Stimulated activated CD8-positive, alpha-beta memory T cell treated with anti-CD3 and anti-CD28 coated beads, Interleukin-12 subunit alpha, Interleukin-12 subunit beta, amount 100 ng/mL, for 4 hours (primary cell): Measurements from ENCODE around the gene MEGF11.

ENCODE experiments used
- DNase-seq: peaks from one replicate; pipeline ENCODE4 v3.0.0-alpha.2; 2020; ENCODE audit warnings: low read depth

Gene MEGF11

DNA sequence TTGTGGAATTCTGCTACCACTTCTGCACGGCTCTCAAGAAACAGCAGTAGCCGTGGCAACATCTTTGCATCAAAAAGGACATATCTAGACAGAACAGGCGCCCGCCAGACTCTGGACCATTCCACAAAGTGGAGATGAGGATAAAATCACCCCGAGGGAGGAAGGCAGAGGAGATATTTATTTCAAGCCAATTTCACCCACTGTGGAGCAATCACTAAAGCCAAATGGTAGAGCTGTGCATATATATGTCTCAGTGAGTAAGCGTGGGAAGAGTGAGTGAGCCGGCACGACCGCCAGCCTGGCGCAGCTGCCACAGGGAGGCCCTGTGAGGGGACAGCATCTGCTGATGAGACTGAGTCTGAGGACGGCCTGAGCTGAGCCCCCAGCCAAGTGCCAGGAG, 111.3 kb downstream of the MEGF11 start:
- no peak for DNase-seq

DNA sequence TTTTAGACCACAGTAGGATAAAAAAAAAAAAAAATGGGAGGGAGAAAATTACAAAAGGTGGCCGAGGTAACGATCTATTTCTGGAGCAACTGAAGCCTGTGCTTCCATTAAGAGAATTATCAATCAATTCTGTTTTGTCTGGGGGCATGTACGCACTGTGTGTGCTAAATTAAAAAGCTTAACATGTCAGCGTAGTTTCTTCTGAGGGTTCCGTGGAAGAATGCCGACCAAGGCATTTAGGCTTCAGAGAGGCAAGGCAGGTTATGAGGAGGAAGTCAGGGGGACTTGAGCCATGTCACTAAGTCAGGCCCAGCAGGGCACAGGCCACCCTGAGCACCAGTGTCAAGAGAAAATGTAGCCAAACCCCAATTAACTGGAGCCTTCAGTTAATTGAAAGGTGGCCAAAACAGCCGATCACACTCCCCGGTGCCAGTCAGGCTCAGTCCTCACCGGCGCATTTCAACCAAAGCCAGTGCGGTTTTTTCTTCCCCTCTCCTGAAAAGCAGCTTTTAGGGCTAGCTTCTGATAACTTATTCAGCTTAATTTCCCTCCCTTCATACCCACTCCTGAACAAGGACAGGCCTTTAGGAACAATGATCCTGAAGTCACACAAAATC, 113.9 kb downstream of the MEGF11 start:
- no peak for DNase-seq

DNA sequence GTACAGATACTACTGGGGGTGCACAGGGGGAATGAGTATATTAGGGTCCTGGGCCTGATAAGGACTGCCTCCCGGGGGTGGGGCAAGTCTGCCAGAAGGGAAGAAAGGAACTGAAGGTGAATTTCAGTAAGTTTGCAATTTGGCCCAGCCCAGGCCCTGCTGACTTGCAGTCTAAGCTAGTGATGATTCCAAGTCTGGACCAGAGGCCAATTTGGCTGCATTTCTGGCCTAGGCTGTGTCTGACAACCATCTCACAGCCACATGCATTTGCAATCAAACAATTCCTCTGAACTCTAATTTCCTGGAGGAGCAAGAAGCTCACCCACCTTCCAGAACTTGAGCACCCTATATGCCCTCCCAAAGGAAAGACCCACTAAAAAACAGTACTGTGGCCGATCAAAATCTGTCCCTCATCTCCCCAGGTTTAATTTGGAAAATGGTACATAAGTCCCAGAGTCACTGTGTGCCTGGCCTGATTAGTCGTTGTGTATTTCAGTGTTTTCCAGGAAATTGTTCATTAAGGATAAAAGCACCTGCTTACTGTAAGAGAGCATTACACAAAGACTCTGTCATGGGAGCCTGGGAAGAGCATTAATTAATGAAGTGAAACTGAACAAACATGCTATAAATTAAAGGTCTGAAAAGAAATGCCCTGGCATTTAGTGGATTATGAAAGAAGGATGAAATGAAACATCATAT, 114.5 kb downstream of the MEGF11 start:
- DNase-seq, result no peak

DNA sequence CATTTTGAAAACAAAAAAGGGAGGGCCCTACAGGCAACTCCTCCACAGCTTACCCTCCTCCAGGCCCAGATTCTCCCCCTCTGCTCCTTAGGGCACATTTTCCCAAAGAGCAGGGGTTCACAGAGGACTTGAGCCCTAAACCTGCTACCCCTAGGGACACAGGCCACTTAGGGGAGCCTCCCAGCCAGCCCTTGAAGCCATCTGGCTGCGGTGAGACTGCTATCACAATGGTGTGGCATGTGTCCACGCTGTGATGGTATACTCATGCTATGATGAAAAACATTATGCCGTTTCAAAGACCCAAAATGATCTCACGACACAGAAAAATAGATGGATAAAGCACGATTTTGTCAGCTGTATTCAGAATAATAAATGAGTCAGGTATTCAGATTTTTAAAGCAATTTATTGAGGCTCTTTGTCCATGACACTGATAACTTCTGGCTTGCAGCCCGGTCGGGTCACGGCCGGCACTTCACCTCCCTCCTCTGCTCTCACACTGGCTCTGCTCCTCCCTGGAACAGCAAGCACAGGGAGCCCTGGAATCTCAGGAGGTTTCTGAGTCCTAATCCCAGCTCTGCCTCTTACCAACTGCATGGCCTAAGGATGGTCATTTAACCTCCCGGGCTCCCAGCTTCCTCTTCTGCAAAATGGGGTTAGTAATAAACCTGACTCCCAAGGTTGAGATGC, 115.3 kb downstream of the MEGF11 start:
- DNase-seq, result no peak

DNA sequence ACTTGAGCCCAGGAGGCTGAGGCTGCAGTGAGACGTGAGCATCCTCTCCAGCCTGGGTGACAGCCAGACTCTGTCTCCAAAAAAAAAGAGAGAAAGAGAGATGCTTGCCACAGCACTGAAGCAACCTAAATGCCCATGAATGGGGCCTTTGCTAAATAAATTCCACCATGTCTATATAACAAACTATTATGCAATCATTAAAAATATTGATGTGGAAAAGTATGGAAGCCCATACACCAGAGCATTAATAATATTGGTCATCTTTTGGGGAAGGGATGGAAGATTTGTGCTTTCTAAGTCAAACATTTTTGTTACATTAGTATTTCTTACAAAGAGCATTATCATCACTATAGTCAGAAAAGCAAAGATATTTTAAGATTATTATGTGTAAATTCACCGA, 116.6 kb downstream of the MEGF11 start:
- DNase-seq, result no peak

DNA sequence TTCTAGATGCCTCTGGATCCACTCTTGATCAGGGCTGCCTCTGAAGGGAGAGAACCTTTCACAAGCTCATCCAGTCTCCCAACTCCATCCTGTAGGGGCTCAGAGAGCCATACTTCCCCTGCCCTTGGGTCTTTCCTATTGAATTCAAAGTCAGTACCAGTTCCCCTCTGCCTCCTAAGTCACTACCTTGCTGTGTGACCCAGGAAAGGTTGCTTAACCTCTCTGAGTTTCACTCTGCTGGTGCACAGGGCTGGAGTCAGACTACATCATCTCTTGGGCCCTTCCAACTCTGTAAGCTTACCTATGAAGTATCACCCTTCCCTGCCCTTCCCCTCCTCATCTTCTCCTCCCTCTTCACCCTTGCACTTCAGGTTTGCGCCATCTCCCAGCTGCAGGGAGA, 117.9 kb downstream of the MEGF11 start:
- DNase-seq, result no peak

DNA sequence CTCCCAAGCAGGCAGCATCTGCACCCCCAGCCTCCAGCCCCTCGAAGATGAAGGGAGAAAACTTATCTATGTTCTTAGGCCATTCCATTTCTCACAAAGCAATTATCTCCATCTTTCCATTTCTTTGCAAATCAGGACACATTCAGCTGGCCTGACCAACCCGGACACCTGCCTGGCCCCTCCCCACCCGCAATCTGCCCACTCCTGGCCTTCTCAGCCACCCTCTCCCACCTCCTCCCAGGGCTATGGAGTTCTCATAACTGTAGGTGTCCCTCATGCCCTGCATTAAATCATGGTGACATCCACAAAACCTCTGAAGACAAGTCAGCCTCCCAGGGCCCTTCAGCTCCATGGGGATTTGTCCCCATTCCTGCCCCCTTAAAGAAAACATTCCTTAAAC, 119.3 kb downstream of the MEGF11 start:
- DNase-seq, result no peak

DNA sequence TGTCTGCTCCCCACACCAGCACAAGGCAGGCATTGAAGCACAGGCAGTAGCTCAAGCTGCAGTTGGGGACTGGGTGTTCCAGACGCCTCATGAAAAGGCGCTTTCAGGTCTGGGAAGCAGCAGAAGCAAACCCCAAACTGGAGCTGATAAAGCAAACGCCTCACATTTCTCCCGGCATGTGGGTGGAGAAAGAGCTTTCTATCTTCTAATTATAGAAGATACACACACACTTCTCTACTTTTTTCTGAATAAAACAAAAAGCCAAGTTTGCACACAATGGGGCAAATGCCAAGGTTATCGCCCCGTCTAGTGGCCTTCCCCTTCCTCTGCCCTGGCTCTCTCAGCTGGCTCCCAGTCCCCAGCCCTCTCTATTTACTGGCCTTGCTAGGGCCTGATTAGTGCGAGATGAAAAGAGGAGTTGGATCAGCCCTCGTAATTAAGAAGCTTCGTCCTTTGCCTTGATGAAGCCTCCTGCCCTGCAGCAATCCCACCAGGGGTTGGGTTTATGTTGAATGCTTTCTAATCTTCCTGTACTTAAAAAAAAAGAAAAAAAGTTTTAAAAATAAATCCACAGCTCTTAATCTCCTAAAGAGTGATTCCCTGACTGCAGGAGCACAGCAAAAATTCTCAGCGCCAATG, 120.2 kb downstream of the MEGF11 start:
- DNase-seq, result no peak

DNA sequence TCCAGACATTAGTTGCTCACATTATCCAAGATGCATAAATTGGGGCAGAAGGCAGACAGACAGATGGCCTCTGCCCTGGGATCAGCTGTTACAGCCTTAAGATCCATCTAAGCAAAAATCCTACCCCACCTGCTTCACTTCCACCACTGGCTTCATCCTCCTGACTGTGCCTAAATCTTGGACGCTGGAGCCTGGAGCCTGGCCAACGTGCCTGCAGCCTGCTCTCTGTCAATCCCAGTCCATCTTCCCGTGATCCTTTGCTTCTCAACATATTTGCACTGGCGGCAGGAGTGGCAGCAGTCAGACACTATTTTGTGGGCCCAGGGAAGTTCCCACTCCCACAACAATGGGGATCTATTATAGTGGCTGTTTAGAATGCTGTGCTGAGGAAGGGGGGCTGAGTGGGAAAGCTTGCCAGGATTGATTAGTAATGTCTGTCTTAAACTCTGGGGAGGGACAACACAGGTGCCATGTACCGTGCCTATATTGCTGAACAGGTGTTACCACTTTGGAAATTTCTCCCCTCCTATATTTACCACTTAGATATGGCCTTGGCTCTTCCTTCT, 121.2 kb downstream of the MEGF11 start:
- DNase-seq, result no peak

DNA sequence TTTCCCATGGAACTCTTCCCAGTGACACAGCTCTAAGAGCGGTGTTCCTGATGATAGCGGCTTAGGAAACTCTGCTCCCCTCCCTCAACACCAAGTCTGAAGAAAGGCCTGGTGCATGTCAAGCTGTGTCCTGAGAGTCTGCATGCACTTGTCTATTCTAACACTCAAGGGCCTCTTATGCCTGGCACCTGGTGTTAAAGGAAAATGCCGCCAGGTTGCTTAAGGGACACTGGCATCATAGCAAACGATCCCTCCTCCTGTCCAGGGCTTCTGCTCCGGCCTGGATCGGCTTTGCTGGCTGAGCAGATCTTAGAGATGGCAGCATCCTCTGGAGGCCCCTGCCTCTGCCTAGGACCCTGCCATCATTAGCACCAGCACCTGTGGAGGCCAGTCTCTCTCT, 121.7 kb downstream of the MEGF11 start:
- no peak for DNase-seq

DNA sequence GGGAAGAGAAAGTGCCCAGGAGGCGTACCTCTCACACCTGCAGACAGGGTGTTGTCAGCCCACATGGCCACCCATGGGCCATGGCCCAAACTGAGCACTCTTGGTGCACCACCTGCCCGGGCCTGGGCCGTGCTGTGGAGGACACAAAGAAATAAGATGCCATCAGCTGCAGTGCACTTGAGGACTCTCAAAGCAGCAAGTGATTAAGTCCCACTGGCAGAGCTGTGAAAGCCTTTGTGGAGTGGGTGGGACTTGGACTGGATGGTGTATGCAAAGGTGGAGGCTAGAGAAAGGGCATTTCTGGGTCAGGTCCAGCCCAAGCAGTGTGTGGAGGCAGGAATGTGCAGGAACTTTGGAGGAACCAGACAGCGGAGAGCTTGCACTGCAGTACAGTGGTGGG, 122.3 kb downstream of the MEGF11 start:
- DNase-seq, result no peak

DNA sequence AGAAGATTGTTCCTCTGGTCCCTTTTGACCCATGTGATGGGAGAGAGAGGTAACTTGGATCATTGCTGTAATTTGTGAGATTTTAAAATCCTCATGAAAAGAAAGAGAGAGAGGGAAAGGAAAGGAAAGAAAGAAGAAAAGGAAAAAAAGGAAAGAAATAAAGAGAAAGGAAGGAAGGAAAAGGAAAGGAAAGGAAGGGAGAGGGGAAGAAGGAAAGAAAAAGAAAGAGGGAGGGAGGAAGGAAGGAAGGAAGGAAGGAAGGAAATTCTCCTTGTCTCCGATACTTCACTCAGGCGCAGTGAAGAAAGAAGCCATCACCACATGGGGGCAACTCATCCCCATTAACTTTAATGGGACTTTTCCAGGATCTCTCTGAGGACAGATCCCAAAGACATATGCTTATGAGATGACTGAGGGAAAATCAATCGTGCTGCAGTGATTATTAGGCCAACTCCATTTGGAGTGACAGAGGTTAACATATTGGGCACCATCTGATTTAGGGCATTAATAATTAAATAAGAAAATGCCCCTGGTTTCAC, 123.0 kb downstream of the MEGF11 start:
- DNase-seq, result no peak

DNA sequence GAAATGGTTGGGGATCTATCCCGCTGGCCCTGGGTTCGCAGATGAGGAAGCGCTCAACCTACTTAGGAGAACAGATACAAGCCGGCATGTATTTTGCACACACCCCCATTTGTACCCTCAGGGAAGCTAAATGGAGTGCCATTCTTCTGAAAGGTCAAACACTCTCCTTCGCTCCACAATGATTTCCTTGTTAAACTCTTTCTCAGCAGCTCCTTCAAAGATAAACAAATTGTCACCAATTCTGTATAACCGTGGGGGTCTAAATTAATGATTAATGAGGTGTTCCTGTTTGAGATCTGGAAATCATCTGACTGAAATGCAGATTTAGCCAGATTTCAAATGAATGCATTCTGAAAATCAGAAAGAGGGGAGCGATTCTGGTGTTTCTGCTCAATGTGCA, 124.0 kb downstream of the MEGF11 start:
- no peak for DNase-seq

DNA sequence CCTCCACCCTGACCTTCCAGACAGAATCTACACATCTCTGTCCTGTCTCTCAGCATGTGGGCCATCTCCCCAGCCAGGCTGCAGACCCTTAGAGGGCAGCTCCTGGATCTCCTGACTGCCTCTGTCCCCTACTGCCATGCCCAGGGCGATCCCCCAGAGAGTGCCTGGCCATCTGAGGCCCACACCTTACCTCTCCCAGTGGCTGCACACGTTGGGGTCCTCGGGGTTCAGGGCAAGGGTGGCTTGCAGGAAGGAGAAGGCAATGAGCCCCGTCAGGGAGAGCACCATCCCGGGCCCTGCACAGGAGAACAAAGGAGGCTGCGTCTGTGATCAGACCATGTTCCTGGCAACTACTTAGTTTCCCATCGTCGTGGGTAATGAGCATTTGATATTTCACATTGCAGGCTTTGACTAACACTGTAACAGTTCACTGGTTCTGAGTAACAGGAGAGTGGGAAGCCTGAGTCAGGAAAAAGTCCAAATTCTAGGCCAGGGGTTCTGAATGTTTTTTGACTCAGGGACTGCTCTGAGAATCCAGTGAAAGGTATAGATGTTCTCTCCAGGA, 125.4 kb downstream of the MEGF11 start:
- DNase-seq, result no peak

DNA sequence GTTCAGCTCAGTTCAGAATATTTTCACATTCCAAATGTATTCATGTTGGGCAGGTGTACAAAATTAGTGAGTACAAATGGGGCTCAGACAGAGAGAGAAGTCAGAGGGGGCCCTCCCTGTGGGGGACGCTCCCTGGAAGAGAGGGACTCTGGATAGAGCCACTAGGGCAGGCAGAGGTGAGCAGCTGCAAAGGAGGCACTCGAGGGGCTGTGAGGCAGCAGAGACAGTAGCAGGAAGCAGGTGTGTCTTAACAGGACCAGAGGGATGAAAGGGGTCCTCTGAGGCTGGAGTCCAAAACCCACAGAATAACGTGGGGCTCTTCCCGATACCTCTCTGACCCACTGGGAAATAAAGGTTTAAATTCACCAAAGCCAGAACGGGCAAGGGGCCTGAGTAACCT, 127.1 kb downstream of the MEGF11 start:
- DNase-seq, result no peak

DNA sequence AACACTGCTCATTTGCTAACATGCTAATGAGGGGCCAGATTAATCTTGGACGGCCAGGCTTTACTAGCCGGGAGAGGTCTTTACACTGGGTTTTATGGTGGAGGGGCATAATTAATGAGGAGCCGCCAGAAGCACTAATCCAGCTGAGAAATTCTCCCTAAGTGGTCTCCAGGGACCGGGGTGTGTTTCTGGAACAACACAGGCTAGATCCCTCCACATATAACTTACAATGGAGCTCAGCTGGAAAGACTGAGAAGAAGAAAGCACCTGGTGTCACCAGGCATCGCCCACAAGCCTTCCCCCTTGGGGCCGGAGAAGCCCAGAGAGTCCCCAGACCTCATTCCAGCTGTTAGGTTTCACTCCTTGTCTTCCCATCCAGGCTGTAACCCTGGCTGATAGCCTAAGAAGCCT, 127.5 kb downstream of the MEGF11 start:
- no peak for DNase-seq

DNA sequence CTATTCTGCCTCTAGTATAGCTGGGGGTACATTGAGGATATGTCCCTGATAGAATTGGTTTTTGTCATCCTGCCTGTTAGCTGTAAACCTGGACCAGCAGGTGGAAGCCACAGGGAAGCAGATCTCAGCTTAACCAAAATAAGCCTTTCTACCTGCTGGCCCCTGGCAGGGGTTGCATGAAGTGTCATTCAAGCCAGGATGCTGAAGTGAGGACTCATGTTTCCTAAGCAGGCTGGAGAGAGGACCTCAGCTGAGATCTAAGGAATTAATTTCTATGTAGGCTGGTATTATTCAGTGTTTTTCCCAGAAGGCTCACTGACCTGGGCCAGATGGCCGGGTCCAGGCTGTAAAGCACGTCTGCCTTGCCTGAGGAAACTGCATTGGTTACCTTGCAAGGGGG, 128.9 kb downstream of the MEGF11 start:
- no peak for DNase-seq

DNA sequence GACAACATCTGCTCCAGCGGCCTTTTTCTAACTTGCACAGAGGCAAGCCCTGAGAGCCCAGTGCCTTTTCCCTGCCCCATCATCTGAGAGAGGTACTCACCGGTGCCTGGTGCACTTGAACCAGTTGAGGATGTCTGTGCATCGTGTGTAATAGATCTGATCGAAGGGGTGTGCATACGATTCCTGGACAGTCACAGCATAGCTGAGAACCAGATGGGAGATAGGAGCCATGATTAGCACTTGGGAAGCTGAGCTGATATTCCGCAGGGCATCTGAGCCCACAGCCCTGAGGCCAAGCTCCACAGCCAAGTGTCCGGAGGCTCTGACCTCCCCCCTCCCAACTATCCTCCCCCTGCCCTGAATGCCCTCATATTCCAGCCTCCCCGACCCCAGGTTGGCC, 129.8 kb downstream of the MEGF11 start:
- no peak for DNase-seq

DNA sequence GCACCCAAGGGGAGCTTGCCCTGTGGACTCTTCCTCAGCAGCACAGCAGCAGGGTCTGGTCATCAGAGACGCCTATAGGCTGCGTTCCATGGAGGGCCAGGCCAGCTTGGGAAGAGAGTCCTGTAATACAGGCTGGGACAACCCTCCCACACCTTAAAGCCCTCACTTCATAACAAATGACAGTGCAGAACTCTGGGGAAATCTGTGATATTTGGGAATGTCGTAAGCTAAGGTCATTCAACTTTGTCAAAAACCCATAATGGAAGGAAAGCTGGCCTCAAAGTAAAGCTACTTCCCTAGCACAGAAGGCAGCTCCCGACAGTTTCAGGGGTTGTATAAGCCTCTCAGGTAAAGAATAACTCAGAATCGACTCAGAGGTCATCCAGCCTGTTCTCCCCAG, 133.1 kb downstream of the MEGF11 start:
- no peak for DNase-seq

DNA sequence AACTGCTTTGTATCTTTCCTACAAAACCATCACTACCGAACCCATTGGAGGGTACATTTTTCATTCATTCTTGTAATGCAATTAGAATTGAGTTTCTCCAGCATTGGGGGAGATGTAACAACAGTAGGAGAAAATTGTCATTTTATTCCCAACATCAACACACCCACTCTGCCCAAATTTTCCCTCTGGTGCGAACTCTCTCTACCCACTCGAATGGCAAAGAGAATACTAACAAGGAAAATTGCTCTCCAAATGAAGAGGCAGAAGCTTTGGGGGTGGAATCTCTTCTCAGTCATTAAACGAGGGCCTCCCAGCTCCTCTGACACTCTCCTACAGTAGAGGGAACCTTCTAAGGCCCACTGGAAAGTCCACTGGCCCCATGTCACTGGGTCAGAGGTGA, 135.7 kb downstream of the MEGF11 start:
- DNase-seq, result no peak

DNA sequence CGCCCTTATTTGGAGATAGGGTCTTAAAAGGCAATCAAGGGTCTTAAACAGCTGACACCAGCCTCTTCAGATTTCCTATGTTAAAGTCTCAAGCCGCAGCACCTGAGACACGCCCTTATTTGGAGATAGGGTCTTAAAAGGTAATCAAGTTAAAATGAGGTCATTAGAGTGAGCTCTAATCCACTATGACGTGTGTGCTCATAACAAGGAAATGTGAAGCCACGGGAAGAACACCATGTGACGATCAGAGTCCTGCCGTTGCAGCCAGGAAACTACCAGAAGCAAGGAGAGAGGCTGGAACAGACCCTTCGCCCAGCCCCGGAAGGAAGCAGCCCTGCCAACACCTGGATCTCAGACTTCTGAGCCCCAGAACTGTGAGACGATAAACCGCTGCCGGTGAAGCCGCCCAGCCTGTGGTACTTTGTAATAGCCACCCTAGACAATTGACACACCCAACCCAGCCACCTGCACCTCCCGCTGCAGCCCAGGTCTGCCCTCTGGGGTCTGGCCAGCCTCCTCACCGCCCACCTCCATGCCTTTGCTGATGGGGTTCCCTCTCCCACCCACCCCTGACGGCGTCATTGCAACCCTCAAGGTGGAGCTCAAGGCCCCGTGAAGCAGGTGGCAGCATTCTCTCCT, 137.9 kb downstream of the MEGF11 start:
- no peak for DNase-seq
